ENCODE data around the gene RTN1. TPM values are rescaled to one million over a fixed set of nuclear protein-coding genes. Genes with fewer than 3 reads are reported as not detected.

The RTN1 gene
- total and polyA plus RNA-seq, 2 of the 8 experiments (the other 6 are each of a cell fraction or from before 2014, with no cell fraction given) = 2.8 to 4.9 TPM

DNA sequence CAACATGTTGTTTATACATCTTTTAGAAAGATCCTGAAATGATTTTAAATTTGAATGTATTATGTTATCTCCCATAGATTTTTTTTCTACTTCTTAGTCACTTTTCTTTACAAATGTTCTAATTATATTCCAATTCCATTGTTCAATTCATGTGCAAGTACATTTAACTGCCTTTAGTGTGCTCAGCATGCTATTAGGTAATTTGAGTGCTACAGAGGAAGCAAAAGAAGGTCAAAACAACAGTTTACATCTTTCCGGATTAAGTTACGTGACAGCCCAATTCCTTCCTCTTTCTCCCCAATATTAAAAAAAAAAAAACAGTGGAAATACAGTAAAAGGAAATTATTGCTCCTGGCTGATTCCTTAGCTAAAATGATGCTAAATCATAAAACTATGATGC lies 98.3 kb downstream of the RTN1 start:
- CTCF ChIA-PET (ENCODE audit: partially characterized antibody) = interaction anchor here (0.7 to 0.8 kb wide), 2 partner anchors 58 to 353 kb away, joined by 3 read pairs; no protein-coding TSS in a partner anchor

More for the DNA sequence above, 98.3 kb downstream of the RTN1 start:
- Histone ChIP-seq H3K14ac (ENCODE audit: insufficient read length) (no peak overlapping the region), H3K18ac (ENCODE audit: extremely low read depth, low read length) (no peak overlapping the region), H3K4ac (replicated peaks; ENCODE audit: insufficient read length, low read depth, low read length) (no peak overlapping the region), H3K27ac (ENCODE audit: low read depth, low read length) (no peak overlapping the region), H3K9me3 (ENCODE audit: insufficient read depth in 2 of 2, low read depth in 1 of 2, low read length in 1 of 2) (no peaks in the 10 kb centered on the region), H3K79me1 (ENCODE audit: low read depth, low read length) (no peaks in the 10 kb centered on the region), H3K23ac (ENCODE audit: insufficient read length) (no peak overlapping the region), H4K91ac (replicated peaks; ENCODE audit: insufficient read length, low read length) (no peak overlapping the region), H4K8ac (ENCODE audit: extremely low read depth, insufficient read depth, low read length) (no peak overlapping the region), H4K20me1 (replicated peaks in 1 of 2; ENCODE audit: control insufficient read depth in 1 of 2, insufficient read depth in 2 of 2, low read length in 2 of 2) (no peaks in the 10 kb centered on the region), H4K5ac (ENCODE audit: insufficient read length, low read depth, low read length) (no peak overlapping the region), H3K4me1 (replicated peaks in 1 of 4; ENCODE audit: control insufficient read depth in 3 of 4, insufficient read depth in 4 of 4, low read length in 3 of 4) (peaks cover 0 to 3% (median 0%) of the 10 kb centered on the region in 4 experiments; a peak in 1 of 7 replicates), H2BK15ac (ENCODE audit: low read length) (no peak overlapping the region), H2BK5ac (ENCODE audit: low read depth, low read length) (no peak overlapping the region), H3K23me2 (ENCODE audit: low read depth, low read length) (no peaks in the 10 kb centered on the region), H3K4me2 (ENCODE audit: insufficient read depth in 1 of 2, low read depth in 2 of 2, low read length in 2 of 2) (peak overlapping the region in 1 of 2 experiments; percentile 28; a peak in 1 of 4 replicates), H2AFZ (ENCODE audit: low read length) (peak overlapping the region; percentile 81; the same call in 1 of the 2 replicates), H3K4me3 (ENCODE audit: extremely low read depth in 1 of 4, insufficient read depth in 2 of 4, low read depth in 3 of 4, low read length in 4 of 4) (no peak overlapping the region), H3K56ac (replicated peaks; ENCODE audit: insufficient read length, low read depth, low read length) (no peak overlapping the region), H3K79me2 (ENCODE audit: control insufficient read depth in 1 of 2, insufficient read depth in 2 of 2, low read length in 2 of 2) (no peaks in the 10 kb centered on the region), H2BK120ac (replicated peaks; ENCODE audit: low read depth, low read length) (no peak overlapping the region), H3K36me3 (ENCODE audit: control insufficient read depth in 2 of 4, insufficient read depth in 4 of 4, low read length in 3 of 4) (no peaks in the 10 kb centered on the region), H3K9ac (replicated peaks in 1 of 4; ENCODE audit: extremely low read depth in 1 of 4, low read depth in 3 of 4, low read length in 3 of 4) (no peak overlapping the region), H2BK20ac (ENCODE audit: low read length) (no peak overlapping the region), H3K27me3 (replicated peaks in 1 of 4; ENCODE audit: control insufficient read depth in 3 of 4, extremely low read depth in 1 of 4, insufficient read depth in 3 of 4, low read length in 3 of 4) (no peaks in the 10 kb centered on the region), H2AK5ac (ENCODE audit: low read depth, low read length) (no peak overlapping the region), H2BK12ac (ENCODE audit: low read depth, low read length) (no peak overlapping the region)
- POLR2A ChIA-PET (ENCODE audit: partially characterized antibody) = no interaction called here
- DNase-seq (ENCODE audit: low read depth in 1 of 2, low spot score in 2 of 2) (no peak), FAIRE-seq (no peak)
- no peak for TF ChIP-seq TCF12 (IDR thresholded peaks at IDR 0.05; ENCODE audit: low read depth, low read length)
- TF ChIP-seq BRCA1 (IDR thresholded peaks at IDR 0.05; ENCODE audit: low read depth, low read length) = no peak
- no peak for TF ChIP-seq SUZ12 (IDR thresholded peaks at IDR 0.05; ENCODE audit: low read length)
- 59% methylated on average over 2 of the region's 2 CpGs; no CpG with 5 or more reads in 1 of the 2 experiments for WGBS, 2 experiments (ENCODE audit: extremely low coverage in 1 of 2, insufficient coverage in 1 of 2, insufficient read length in 1 of 2, insufficient replicate concordance in 2 of 2, low coverage in 1 of 2, low lambda C conversion rate in 2 of 2, missing lambda C conversion rate in 1 of 2)

Measured in H1 (cell line).